ENCODE measurements around the gene DGKI. TPM values are rescaled to one million over a fixed set of nuclear protein-coding genes. Genes with fewer than 3 reads are reported as not detected.

DGKI gene
- polyA plus RNA-seq, 4 donors, result 0.35 to 0.54 TPM; not detected in 2

DNA sequence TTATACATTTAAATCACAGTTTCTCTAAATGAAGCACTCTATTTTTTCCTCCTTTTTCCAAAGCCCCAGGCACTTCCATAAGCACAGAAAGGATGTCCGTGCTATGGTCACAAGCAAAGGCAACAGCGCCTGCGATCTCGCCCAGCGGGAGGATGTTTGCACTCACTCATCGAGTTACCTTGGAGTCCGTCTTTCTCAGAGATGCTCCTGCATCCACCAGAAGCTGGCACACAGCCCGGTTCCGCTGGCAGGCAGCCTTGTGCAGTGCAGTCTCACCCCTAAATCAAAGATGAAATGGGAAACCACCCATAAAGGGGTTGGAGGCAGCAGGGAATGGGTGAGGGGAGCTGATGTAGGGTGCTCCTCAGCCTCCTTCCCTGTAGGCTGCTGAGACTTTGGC, 451.4 kb downstream of the DGKI start:
- FAIRE-seq, result no peak
- H3K4me3 ChIP-seq (ENCODE audit: low read depth in 1 of 3, low read length in 3 of 3), result no peak overlapping the region
- H3K27ac ChIP-seq (ENCODE audit: low read depth in 1 of 3, low read length in 2 of 3), result no peak overlapping the region
- 85 to 90% (median 85%) methylated on average over 9 of the region's 9 CpGs for WGBS, 3 donors
- no peaks in the 10 kb centered on the region for H3K27me3 ChIP-seq (ENCODE audit: control insufficient read depth in 3 of 3, insufficient read depth in 3 of 3, low read length in 3 of 3)
- DNase-seq, result no peak
- peaks cover 0 to 3% of the 10 kb centered on the region in 2 donors for H3K9me3 ChIP-seq (ENCODE audit: control insufficient read depth in 2 of 2, insufficient read depth in 1 of 2, low read depth in 1 of 2, low read length in 1 of 2)
- H3K4me1 ChIP-seq (ENCODE audit: control insufficient read depth in 3 of 3, insufficient read depth in 2 of 3, low read depth in 1 of 3, low read length in 2 of 3), result no peaks in the 10 kb centered on the region
- H3K36me3 ChIP-seq (ENCODE audit: control insufficient read depth in 3 of 3, insufficient read depth in 2 of 3, low read depth in 1 of 3, low read length in 3 of 3), result no peaks in the 10 kb centered on the region

DNA sequence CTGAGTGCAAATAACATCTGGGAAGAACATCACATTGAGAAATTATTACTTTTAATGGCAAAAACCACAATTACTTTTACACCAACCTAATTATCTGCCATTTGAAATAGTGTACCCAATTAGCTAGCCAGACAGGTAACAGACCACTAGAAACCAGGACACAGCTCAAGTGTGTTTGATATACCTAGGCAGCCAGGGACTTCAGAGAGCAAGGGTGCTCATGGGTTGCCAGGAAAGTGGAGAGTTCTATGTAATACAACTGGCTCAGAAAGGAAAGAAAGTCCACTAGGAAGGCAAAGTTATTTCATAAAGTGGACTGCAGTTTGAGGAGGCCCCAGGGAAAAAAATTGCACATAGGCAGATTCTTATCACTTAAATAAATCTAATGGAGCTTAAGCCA, 453.2 kb downstream of the DGKI start:
- FAIRE-seq (no peak), DNase-seq (no peak)
- Histone ChIP-seq H3K27ac (ENCODE audit: low read depth in 1 of 3, low read length in 2 of 3) (no peak overlapping the region), H3K27me3 (ENCODE audit: control insufficient read depth in 3 of 3, insufficient read depth in 3 of 3, low read length in 3 of 3) (no peaks in the 10 kb centered on the region), H3K4me3 (ENCODE audit: low read depth in 1 of 3, low read length in 3 of 3) (no peak overlapping the region), H3K4me1 (ENCODE audit: control insufficient read depth in 3 of 3, insufficient read depth in 2 of 3, low read depth in 1 of 3, low read length in 2 of 3) (no peaks in the 10 kb centered on the region), H3K9me3 (ENCODE audit: control insufficient read depth in 2 of 2, insufficient read depth in 1 of 2, low read depth in 1 of 2, low read length in 1 of 2) (peaks cover 0 to 3% of the 10 kb centered on the region in 2 donors), H3K36me3 (ENCODE audit: control insufficient read depth in 3 of 3, insufficient read depth in 2 of 3, low read depth in 1 of 3, low read length in 3 of 3) (no peaks in the 10 kb centered on the region)

DNA sequence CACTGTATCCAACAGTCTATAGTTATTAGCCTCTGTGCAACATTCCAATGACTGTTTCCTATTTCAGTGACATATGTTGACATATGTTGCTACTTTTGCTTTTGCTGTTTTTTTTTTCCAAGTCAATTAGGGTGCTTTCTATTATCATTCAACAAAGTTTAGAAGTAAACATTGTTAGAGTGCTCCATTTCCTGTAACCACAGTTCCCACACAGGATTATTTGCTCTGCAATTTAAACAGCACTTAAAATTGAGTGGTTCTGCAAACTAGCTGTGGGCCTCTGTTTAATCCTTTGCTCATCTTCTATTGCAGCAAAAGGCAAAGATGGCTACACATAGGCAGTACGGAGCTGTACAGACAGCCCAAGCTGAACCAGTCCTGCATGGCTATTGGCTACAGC, 456.7 kb downstream of the DGKI start:
- no peak overlapping the region for H3K27ac ChIP-seq (ENCODE audit: low read depth in 1 of 3, low read length in 2 of 3)
- no peaks in the 10 kb centered on the region for H3K36me3 ChIP-seq (ENCODE audit: control insufficient read depth in 3 of 3, insufficient read depth in 2 of 3, low read depth in 1 of 3, low read length in 3 of 3)
- no peaks in the 10 kb centered on the region for H3K9me3 ChIP-seq (ENCODE audit: control insufficient read depth in 2 of 2, insufficient read depth in 1 of 2, low read depth in 1 of 2, low read length in 1 of 2)
- no peaks in the 10 kb centered on the region for H3K4me1 ChIP-seq (ENCODE audit: control insufficient read depth in 3 of 3, insufficient read depth in 2 of 3, low read depth in 1 of 3, low read length in 2 of 3)
- no peak for FAIRE-seq
- no peaks in the 10 kb centered on the region for H3K27me3 ChIP-seq (ENCODE audit: control insufficient read depth in 3 of 3, insufficient read depth in 3 of 3, low read length in 3 of 3)
- DNase-seq, result peak in 1 of 2 donors; percentile 16
- H3K4me3 ChIP-seq (ENCODE audit: low read depth in 1 of 3, low read length in 3 of 3), result no peak overlapping the region
- WGBS, 3 donors, result 50 to 61% (median 55%) methylated on average over 1 of the region's 1 CpG

DNA sequence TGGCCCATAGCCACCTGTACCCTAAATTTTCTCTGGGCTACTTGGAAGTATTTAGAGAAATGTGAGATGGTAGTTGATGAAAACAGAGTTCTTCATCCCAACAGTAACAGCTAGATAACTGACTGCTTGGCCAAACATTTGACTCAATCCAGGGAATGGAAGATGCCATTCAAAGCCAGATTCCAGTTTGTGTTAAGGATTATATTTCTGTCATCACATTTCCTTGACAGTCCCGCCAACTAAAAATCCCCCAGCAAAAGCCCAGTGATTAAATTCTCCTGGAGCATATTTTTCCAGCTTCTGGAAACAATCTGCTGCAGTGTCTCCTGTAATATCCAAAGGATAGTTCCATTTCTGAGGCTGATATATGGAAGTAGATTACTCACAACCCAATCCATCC, 457.9 kb downstream of the DGKI start:
- FAIRE-seq, result no peak
- H3K36me3 ChIP-seq (ENCODE audit: control insufficient read depth in 3 of 3, insufficient read depth in 2 of 3, low read depth in 1 of 3, low read length in 3 of 3), result no peaks in the 10 kb centered on the region
- H3K27me3 ChIP-seq (ENCODE audit: control insufficient read depth in 3 of 3, insufficient read depth in 3 of 3, low read length in 3 of 3), result no peaks in the 10 kb centered on the region
- DNase-seq, result no peak
- 72 to 90% (median 79%) methylated on average over 1 of the region's 1 CpG for WGBS, 3 donors
- H3K27ac ChIP-seq (ENCODE audit: low read depth in 1 of 3, low read length in 2 of 3), result no peak overlapping the region
- no peaks in the 10 kb centered on the region for H3K9me3 ChIP-seq (ENCODE audit: control insufficient read depth in 2 of 2, insufficient read depth in 1 of 2, low read depth in 1 of 2, low read length in 1 of 2)
- H3K4me1 ChIP-seq (ENCODE audit: control insufficient read depth in 3 of 3, insufficient read depth in 2 of 3, low read depth in 1 of 3, low read length in 2 of 3), result no peaks in the 10 kb centered on the region
- no peak overlapping the region for H3K4me3 ChIP-seq (ENCODE audit: low read depth in 1 of 3, low read length in 3 of 3)

DNA sequence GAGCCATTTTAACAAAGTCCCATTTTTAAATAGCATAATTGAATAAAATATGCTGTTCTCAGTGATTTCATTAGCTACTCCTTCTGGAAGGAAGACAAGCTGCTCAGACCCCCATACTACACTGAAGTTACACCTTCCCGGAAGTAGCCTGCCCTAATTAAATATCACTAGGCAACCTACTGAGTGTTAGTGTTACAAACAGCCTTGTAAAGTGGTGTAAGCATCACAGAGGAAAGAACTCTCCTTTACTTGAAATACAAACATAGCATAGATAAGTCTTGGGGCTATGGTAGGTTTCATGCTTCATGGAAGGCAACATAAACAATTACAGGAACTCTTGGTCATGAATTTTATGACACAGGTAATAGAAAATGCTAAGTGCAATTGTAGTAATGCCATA, 459.8 kb downstream of the DGKI start:
- DNase-seq (no peak), FAIRE-seq (no peak)
- Histone ChIP-seq H3K27me3 (ENCODE audit: control insufficient read depth in 3 of 3, insufficient read depth in 3 of 3, low read length in 3 of 3) (no peaks in the 10 kb centered on the region), H3K9me3 (ENCODE audit: control insufficient read depth in 2 of 2, insufficient read depth in 1 of 2, low read depth in 1 of 2, low read length in 1 of 2) (no peaks in the 10 kb centered on the region), H3K27ac (ENCODE audit: low read depth in 1 of 3, low read length in 2 of 3) (no peak overlapping the region), H3K4me3 (ENCODE audit: low read depth in 1 of 3, low read length in 3 of 3) (no peak overlapping the region), H3K4me1 (ENCODE audit: control insufficient read depth in 3 of 3, insufficient read depth in 2 of 3, low read depth in 1 of 3, low read length in 2 of 3) (no peaks in the 10 kb centered on the region), H3K36me3 (ENCODE audit: control insufficient read depth in 3 of 3, insufficient read depth in 2 of 3, low read depth in 1 of 3, low read length in 3 of 3) (no peaks in the 10 kb centered on the region)
- WGBS, 3 donors, result 12 to 28% (median 18%) methylated on average over 1 of the region's 1 CpG

DNA sequence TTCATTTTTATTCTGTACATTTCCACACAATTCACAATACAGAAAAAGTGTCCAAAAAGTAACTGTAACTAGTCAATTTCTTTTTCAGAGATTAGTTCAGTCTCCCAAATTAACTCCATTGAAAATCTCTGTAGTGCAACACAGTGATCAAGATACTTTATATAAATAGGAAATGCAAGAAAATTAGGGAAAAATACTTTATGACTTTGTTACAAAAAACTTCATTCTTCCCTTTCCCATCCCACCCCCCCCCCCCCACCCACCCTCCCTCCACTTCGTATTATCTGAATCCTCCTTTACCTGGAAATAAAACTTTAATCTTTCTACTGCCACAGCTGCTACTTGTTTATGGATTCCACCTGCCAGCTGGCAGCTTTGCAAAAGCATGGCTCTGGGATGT, 465.7 kb downstream of the DGKI start:
- H3K4me1 ChIP-seq (ENCODE audit: control insufficient read depth in 3 of 3, insufficient read depth in 2 of 3, low read depth in 1 of 3, low read length in 2 of 3), result no peaks in the 10 kb centered on the region
- 44 to 75% (median 60%) methylated on average over 1 of the region's 1 CpG for WGBS, 3 donors
- H3K27ac ChIP-seq (ENCODE audit: low read depth in 1 of 3, low read length in 2 of 3), result no peak overlapping the region
- DNase-seq (no peak), FAIRE-seq (no peak)
- no peaks in the 10 kb centered on the region for H3K36me3 ChIP-seq (ENCODE audit: control insufficient read depth in 3 of 3, insufficient read depth in 2 of 3, low read depth in 1 of 3, low read length in 3 of 3)
- no peaks in the 10 kb centered on the region for H3K9me3 ChIP-seq (ENCODE audit: control insufficient read depth in 2 of 2, insufficient read depth in 1 of 2, low read depth in 1 of 2, low read length in 1 of 2)
- no peak overlapping the region for H3K4me3 ChIP-seq (ENCODE audit: low read depth in 1 of 3, low read length in 3 of 3)
- no peaks in the 10 kb centered on the region for H3K27me3 ChIP-seq (ENCODE audit: control insufficient read depth in 3 of 3, insufficient read depth in 3 of 3, low read length in 3 of 3)

DNA sequence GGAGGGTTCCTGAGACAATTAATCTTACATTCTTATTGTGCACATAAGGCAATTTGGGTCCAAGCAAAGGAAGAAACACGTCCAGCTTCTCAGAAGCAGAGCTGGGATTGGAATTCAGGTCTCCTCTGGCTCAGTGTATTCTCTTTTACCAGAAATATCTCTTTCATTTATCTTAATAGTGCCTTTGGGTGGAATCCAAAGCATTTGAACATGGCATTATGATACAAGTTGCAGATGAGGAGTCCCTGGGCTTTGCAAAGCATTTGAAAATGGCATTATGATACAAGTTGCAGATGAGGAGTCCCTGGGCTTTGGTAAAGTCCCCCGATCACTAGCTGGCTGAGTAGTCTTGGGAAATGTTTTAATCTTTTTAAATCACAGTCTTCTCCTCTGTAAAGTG, 473.3 kb downstream of the DGKI start:
- 54 to 72% (median 65%) methylated on average over 2 of the region's 2 CpGs for WGBS, 3 donors
- no peaks in the 10 kb centered on the region for H3K4me1 ChIP-seq (ENCODE audit: control insufficient read depth in 3 of 3, insufficient read depth in 2 of 3, low read depth in 1 of 3, low read length in 2 of 3)
- H3K27me3 ChIP-seq (ENCODE audit: control insufficient read depth in 3 of 3, insufficient read depth in 3 of 3, low read length in 3 of 3), result no peaks in the 10 kb centered on the region
- no peaks in the 10 kb centered on the region for H3K9me3 ChIP-seq (ENCODE audit: control insufficient read depth in 2 of 2, insufficient read depth in 1 of 2, low read depth in 1 of 2, low read length in 1 of 2)
- FAIRE-seq, result no peak
- DNase-seq, result no peak
- no peak overlapping the region for H3K4me3 ChIP-seq (ENCODE audit: low read depth in 1 of 3, low read length in 3 of 3)
- H3K36me3 ChIP-seq (ENCODE audit: control insufficient read depth in 3 of 3, insufficient read depth in 2 of 3, low read depth in 1 of 3, low read length in 3 of 3), result no peaks in the 10 kb centered on the region
- H3K27ac ChIP-seq (ENCODE audit: low read depth in 1 of 3, low read length in 2 of 3), result no peak overlapping the region

DNA sequence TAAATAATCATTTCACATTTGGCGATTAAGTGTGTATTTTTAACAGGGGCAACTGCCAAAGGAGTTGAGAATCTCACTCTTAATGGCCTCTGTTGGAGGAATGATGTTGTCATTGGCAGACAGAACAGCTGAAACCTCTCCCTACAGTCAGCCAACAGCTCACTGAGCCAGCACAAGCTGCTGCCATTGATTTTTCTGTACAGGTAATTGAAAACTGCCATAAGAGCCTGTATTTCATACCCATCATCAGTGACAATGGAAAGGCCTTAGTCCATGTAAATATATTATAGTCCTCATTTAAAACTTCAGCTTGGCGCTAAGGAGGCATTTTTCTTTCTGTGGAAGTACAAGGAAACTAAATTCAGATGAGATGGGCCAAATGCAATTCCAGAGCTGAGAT, 475.2 kb downstream of the DGKI start:
- Histone ChIP-seq H3K4me3 (ENCODE audit: low read depth in 1 of 3, low read length in 3 of 3) (no peak overlapping the region), H3K4me1 (ENCODE audit: control insufficient read depth in 3 of 3, insufficient read depth in 2 of 3, low read depth in 1 of 3, low read length in 2 of 3) (no peaks in the 10 kb centered on the region), H3K9me3 (ENCODE audit: control insufficient read depth in 2 of 2, insufficient read depth in 1 of 2, low read depth in 1 of 2, low read length in 1 of 2) (no peaks in the 10 kb centered on the region), H3K27me3 (ENCODE audit: control insufficient read depth in 3 of 3, insufficient read depth in 3 of 3, low read length in 3 of 3) (no peaks in the 10 kb centered on the region), H3K36me3 (ENCODE audit: control insufficient read depth in 3 of 3, insufficient read depth in 2 of 3, low read depth in 1 of 3, low read length in 3 of 3) (no peaks in the 10 kb centered on the region), H3K27ac (ENCODE audit: low read depth in 1 of 3, low read length in 2 of 3) (no peak overlapping the region)
- WGBS, 3 donors, result 71 to 80% (median 77%) methylated on average over 2 of the region's 2 CpGs
- no peak for FAIRE-seq
- no peak for DNase-seq

DNA sequence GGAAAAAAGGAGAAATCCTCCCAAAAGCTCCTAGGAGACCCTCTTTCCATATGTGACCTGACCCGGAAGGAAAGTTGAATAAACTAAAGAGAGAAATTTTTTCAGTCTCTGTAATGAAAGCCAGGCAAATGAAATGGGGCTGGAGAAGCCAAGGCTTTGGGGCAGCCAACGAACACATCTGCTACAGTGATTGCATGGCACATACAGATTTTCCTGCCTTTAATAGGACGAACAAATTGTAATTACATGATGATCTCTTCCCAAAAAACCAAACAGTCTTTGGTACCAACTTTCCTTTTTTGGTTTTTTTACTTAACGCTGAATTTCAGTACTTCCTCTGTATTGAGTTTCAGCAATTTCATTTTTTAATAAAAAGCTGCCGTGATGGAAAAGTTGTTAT, 479.8 kb downstream of the DGKI start:
- Histone ChIP-seq H3K27ac (ENCODE audit: low read depth in 1 of 3, low read length in 2 of 3) (no peak overlapping the region), H3K9me3 (ENCODE audit: control insufficient read depth in 2 of 2, insufficient read depth in 1 of 2, low read depth in 1 of 2, low read length in 1 of 2) (peaks cover 0 to 13% of the 10 kb centered on the region in 2 donors), H3K4me3 (ENCODE audit: low read depth in 1 of 3, low read length in 3 of 3) (no peak overlapping the region), H3K36me3 (ENCODE audit: control insufficient read depth in 3 of 3, insufficient read depth in 2 of 3, low read depth in 1 of 3, low read length in 3 of 3) (no peaks in the 10 kb centered on the region), H3K4me1 (ENCODE audit: control insufficient read depth in 3 of 3, insufficient read depth in 2 of 3, low read depth in 1 of 3, low read length in 2 of 3) (no peaks in the 10 kb centered on the region), H3K27me3 (ENCODE audit: control insufficient read depth in 3 of 3, insufficient read depth in 3 of 3, low read length in 3 of 3) (no peaks in the 10 kb centered on the region)
- WGBS, 3 donors, result 86 to 87% (median 86%) methylated on average over 5 of the region's 5 CpGs
- DNase-seq (no peak), FAIRE-seq (no peak)
